ENCODE results near the gene AHSA1.

DNA sequence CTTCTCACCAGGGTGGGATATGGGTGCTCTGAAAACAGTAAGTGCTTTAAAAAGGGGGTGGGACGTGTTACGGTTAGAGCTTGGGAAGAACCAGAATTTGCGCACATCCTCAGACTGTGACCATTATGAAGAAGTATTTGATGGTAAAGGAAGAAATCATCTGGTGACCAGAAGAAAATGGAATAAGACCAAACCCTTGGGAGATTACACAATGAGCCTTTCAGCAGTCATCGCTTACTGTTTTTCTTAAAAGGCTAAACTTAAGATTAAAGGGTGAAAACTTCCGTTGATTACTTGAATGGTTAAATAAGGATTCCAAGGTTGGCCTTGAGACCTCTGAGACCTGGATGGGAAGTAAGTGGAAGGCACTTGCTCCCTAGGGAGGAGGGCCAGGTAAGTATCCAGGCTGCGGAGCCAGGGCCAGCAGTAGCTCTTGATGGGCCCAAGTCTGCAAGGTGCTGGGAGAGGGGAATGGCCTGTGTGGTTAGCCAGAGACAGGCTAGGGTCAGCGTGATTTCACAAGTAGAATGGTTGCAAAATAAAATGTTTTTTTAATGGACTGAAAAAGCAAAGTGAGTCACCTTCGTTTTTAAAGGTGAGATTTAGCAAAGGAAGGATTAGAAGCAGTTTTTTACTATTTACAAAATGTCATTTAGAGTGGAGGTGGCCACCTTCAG, 53.7 kb downstream of the AHSA1 start:
- no peak for TF ChIP-seq EZH2 (IDR thresholded peaks at IDR 0.05; ENCODE audit: low read length)
- TF ChIP-seq CTCF (optimal IDR thresholded peaks at IDR 0.05 in 1 of 3, IDR thresholded peaks at IDR 0.05 in 1 of 3, conservative IDR thresholded peaks at IDR 0.05 in 1 of 3; ENCODE audit: extremely low read depth in 1 of 3, insufficient read depth in 2 of 3, low read length in 3 of 3) = no peak

All from keratinocyte (primary cell).